ENCODE results near the gene AQP12A.
"Not testable (repeated sequence)": the region's sequence is repeated elsewhere in the genome, so short reads cannot be mapped to it uniquely, and the experiment has no call there.

The AQP12A gene

DNA sequence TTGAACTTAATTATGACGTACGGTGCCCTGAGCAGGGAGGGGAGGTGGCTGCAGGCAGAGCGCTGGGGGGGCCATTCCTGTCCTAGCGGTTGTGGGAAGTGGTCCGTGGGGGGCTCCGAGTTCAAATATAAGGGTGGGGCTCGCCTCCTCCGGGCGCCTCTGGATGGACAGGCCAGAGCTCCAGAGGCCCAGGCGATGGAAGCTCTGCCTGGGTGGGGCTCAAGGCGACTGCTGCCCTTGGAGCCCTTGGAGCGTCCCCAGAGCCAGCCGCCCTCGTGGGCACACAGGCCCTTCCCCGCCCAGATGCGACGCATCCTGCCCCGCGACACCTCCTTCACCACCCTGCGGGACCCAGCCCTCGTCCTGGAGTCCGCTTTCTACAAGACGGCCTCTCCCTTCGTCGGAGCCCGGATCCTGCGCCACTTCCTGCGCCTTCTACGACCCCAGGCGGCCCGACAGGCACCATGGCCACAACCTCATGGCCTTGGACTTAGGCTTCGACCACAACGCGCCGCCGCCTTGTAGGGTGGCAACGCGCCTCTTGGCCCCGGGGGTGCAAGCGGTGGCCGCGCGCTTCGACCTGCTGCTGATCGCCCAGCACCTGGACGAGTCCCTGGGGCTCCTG is 19.5 kb upstream of the AQP12A start:
- H3K27me3 ChIP-seq (ENCODE audit: low read depth): peaks cover 40% of the 10 kb centered on the region
- no peaks in the 10 kb centered on the region for H3K36me3 ChIP-seq (replicated peaks)
- in situ Hi-C loops (cut with MboI; ENCODE audit: low sequenced_read_pairs): loop anchor here (25.0 kb wide), 1 partner anchor 365 kb away; no protein-coding TSS in a partner anchor
- H3K4me1 ChIP-seq: no peaks in the 10 kb centered on the region
- DNase-seq (ENCODE audit: low spot score in 2 of 2): no peak
- H3K9me3 ChIP-seq: no peaks in the 10 kb centered on the region
- H3K4me3 ChIP-seq: no peak overlapping the region

DNA sequence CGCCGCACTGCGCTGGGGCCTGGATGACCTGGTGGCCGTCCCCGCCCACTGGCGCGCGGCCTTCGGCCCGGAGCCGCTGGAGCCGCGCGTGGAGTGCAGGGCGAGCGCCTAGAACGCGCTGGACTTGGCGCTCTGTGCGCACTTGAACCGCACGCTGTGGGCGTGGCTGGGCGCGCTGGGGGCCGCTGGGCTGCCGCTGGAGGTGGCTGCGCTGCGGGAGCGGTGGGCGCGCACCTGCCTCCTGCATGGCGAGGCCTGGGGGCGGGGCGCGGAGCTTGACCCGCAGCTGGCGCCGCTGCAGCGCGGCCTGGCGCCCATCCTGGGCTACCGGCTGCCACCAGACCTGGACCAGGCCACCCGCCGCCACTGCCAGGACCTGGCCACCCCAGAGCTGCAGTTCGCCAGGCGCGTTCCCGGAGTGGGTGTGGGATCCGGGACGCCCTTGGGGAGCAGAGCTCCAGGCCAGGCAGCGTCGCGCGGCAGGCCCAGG is 18.9 kb upstream of the AQP12A start:
- Histone ChIP-seq H3K27me3 (ENCODE audit: low read depth) (peaks cover 37% of the 10 kb centered on the region), H3K4me1 (no peaks in the 10 kb centered on the region), H3K9me3 (no peaks in the 10 kb centered on the region), H3K36me3 (replicated peaks) (no peaks in the 10 kb centered on the region), H3K4me3 (no peak overlapping the region)
- in situ Hi-C loops (cut with MboI; ENCODE audit: low sequenced_read_pairs): loop anchor here (25.0 kb wide), 1 partner anchor 365 kb away; no protein-coding TSS in a partner anchor
- DNase-seq (ENCODE audit: low spot score in 2 of 2): no peak

DNA sequence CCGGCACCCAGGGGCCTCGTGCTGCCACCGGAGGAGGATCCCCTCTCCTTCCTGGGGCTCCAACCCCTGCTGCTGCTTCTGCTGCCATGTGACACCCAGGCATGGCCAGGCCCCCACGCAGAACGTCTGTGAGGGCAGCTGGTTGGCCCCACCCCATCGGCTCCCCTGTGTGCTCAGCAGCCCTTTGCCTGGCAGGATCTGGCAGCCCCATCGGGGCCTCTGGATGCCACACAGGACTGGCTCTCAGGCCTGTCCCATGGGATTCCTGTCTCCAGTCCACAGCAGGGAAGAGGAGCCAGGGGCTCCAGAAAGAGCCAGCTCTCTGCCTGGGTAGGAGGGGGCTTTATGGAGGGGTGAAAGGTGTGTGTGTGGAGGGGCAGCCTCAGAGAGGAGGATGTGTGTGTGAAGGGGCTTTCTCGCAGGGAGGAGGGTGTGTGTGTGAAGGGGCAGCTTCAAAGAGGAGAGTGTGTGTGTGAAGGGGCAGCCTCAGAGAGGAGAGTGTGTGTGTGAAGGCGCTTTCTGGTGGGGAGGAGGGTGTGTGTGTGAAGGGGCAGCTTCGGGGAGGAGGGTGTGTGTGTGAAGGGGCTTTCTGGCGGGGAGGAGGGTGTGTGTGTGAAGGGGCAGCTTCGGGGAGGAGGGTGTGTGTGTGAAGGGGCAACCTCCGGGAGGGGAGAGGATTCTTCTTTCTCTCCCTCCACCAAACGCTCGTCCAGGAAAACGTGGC is 17.0 kb upstream of the AQP12A start:
- not testable (repeated sequence) for DNase-seq (ENCODE audit: low spot score in 2 of 2); H3K9me3 ChIP-seq; H3K4me1 ChIP-seq; H3K36me3 ChIP-seq (replicated peaks); H3K4me3 ChIP-seq
- in situ Hi-C loops (cut with MboI; ENCODE audit: low sequenced_read_pairs): loop anchor here (25.0 kb wide), 1 partner anchor 363 kb away; no protein-coding TSS in a partner anchor
- peaks cover 25% of the 10 kb centered on the region for H3K27me3 ChIP-seq (ENCODE audit: low read depth)

GRCh38 chr2:240675345-240675744 is 16.3 kb upstream of the AQP12A start:
- H3K4me3 ChIP-seq; DNase-seq (ENCODE audit: low spot score in 2 of 2); in situ Hi-C loops (cut with MboI; ENCODE audit: low sequenced_read_pairs); H3K9me3 ChIP-seq; H3K36me3 ChIP-seq (replicated peaks); H3K4me1 ChIP-seq: not testable (repeated sequence)
- peaks cover 18% of the 10 kb centered on the region for H3K27me3 ChIP-seq (ENCODE audit: low read depth)

- H3K27me3 ChIP-seq (ENCODE audit: low read depth); H3K4me1 ChIP-seq; in situ Hi-C loops (cut with MboI; ENCODE audit: low sequenced_read_pairs); H3K9me3 ChIP-seq; DNase-seq (ENCODE audit: low spot score in 2 of 2); H3K4me3 ChIP-seq; H3K36me3 ChIP-seq (replicated peaks): not testable (repeated sequence)
These were observed 13.6 kb upstream of the AQP12A start for GRCh38 chr2:240678043-240678442.

- H3K9me3 ChIP-seq; H3K4me1 ChIP-seq; in situ Hi-C loops (cut with MboI; ENCODE audit: low sequenced_read_pairs); DNase-seq (ENCODE audit: low spot score in 2 of 2); H3K27me3 ChIP-seq (ENCODE audit: low read depth); H3K4me3 ChIP-seq; H3K36me3 ChIP-seq (replicated peaks): not testable (repeated sequence)
These were observed 12.8 kb upstream of the AQP12A start for GRCh38 chr2:240678909-240679308.

- H3K9me3 ChIP-seq; H3K4me3 ChIP-seq; H3K36me3 ChIP-seq (replicated peaks); in situ Hi-C loops (cut with MboI; ENCODE audit: low sequenced_read_pairs); H3K4me1 ChIP-seq; H3K27me3 ChIP-seq (ENCODE audit: low read depth); DNase-seq (ENCODE audit: low spot score in 2 of 2): not testable (repeated sequence)
These were observed 11.5 kb upstream of the AQP12A start for GRCh38 chr2:240680185-240680584.

DNA sequence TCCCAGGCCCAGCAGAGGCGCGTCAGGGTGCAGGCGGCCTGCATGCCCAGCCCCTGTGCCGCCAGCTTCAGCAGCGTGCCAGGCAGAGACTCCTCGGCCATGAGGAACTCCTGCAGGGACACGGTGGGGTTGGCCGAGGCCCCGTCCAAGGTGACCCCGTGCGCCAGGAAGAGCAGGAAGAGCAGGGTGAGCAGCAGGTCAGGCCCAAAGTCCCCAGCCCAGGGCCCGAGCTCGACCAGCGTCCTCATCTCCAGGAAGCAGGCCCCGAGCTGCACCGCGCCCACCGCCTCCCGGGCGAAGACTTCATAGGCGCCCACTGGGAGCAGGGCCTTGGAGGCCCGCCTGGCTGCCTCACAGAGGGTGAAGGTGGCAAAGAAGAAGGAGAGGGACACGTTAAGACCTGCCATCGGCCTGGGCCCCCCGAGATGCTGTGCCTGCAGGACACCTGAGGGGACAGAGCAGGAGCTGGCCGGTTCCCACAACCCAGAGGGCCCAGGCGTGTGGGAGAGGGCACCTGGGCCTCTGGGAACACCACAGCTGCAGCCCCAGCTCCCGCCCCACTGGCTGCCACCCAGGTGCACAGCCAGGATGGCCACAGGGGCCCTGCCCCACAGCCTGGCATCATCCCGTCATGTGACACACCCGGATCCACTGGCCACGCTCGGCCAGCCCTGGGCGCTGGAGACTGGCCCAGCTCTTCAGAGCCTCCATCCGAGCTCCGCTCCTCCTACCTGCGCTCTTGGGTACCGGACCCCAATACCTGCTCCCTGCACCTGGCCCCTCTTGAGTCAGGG is 9.0 kb upstream of the AQP12A start, which contains the start of gene AQP12B:
Gene AQP12B, minus strand, starts transcription at position 455 of the 794 bp plus-strand sequence. Its CDS starts 48 bp downstream, at position 407.
- H3K4me1 ChIP-seq; H3K9me3 ChIP-seq; in situ Hi-C loops (cut with MboI; ENCODE audit: low sequenced_read_pairs); DNase-seq (ENCODE audit: low spot score in 2 of 2); H3K36me3 ChIP-seq (replicated peaks); H3K4me3 ChIP-seq: not testable (repeated sequence)
- H3K27me3 ChIP-seq (ENCODE audit: low read depth): peaks cover 12% of the 10 kb centered on the region

GRCh38 chr2:240683329-240683979 is 8.2 kb upstream of the AQP12A start:
- DNase-seq (ENCODE audit: low spot score in 2 of 2); in situ Hi-C loops (cut with MboI; ENCODE audit: low sequenced_read_pairs); H3K36me3 ChIP-seq (replicated peaks); H3K9me3 ChIP-seq; H3K4me1 ChIP-seq; H3K4me3 ChIP-seq: not testable (repeated sequence)
- peaks cover 12% of the 10 kb centered on the region for H3K27me3 ChIP-seq (ENCODE audit: low read depth)

GRCh38 chr2:240683980-240684728 is 7.5 kb upstream of the AQP12A start:
- H3K4me1 ChIP-seq; in situ Hi-C loops (cut with MboI; ENCODE audit: low sequenced_read_pairs); H3K4me3 ChIP-seq; H3K36me3 ChIP-seq (replicated peaks); H3K9me3 ChIP-seq; DNase-seq (ENCODE audit: low spot score in 2 of 2): not testable (repeated sequence)
- peaks cover 12% of the 10 kb centered on the region for H3K27me3 ChIP-seq (ENCODE audit: low read depth)

- H3K9me3 ChIP-seq: no peaks in the 10 kb centered on the region
- H3K4me3 ChIP-seq: no peak overlapping the region
- no peaks in the 10 kb centered on the region for H3K36me3 ChIP-seq (replicated peaks)
- H3K27me3 ChIP-seq (ENCODE audit: low read depth): peaks cover 12% of the 10 kb centered on the region
- DNase-seq (ENCODE audit: low spot score in 2 of 2): no peak
- in situ Hi-C loops (cut with MboI; ENCODE audit: low sequenced_read_pairs): no loop called here
- no peaks in the 10 kb centered on the region for H3K4me1 ChIP-seq
These were observed 5.8 kb upstream of the AQP12A start for GRCh38 chr2:240685771-240686371.

DNA sequence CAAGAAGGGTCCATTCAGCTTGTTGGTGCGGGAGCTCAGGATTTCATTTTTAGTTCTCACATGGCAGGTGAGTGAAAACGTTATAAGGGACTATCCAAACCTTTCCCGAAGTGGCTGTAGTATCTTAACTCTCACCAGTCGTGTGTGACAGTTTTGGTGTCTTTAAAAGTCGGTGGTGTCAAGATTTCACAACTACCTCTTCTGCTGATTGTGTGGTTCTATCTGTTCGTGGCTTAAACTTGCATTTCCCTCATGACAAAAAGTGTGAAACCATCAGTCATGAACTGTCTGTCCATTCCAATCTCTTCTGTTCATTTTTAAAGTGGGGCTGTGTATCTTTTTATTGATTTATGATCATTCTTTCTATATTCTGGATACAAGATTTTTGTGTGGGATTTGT is 5.2 kb upstream of the AQP12A start:
- H3K36me3 ChIP-seq (replicated peaks): no peaks in the 10 kb centered on the region
- no peaks in the 10 kb centered on the region for H3K9me3 ChIP-seq
- in situ Hi-C loops (cut with MboI; ENCODE audit: low sequenced_read_pairs): no loop called here
- H3K27me3 ChIP-seq (ENCODE audit: low read depth): peaks cover 12% of the 10 kb centered on the region
- no peak for DNase-seq (ENCODE audit: low spot score in 2 of 2)
- H3K4me1 ChIP-seq: no peaks in the 10 kb centered on the region
- no peak overlapping the region for H3K4me3 ChIP-seq
